ENCODE measurements around the gene ATP2B1. TPM values are rescaled to one million over a fixed set of nuclear protein-coding genes. Genes with fewer than 3 reads are reported as not detected.

ATP2B1 gene
- total and polyA plus RNA-seq, 2 donors (not counting 1 experiment from before 2014, with no cell fraction given) = 26.1 to 238 TPM

DNA sequence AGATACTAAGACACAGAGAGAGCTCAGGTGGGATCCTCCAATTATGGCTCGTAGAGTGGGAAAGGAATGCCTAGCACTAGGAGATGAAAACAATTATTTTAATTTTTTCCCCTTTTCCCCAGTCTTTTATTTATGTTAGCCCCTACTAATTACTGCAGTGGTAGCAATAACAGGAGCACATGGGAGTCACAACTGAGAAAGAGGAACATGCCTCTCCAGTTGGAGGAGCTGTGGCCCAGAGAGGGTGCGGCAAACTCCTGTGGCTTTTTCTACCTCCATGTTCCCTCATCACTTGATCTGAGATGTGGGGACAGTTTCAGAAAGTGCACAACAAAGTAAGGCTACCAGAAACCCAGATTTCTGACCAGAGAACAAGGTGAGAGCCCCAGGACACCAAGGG, 156.9 kb downstream of the ATP2B1 start:
- Histone ChIP-seq H3K4me1 (ENCODE audit: control insufficient read depth in 2 of 2, insufficient read depth in 2 of 2, low read length in 2 of 2) (no peaks in the 10 kb centered on the region), H3K27me3 (replicated peaks in 1 of 4; ENCODE audit: control extremely low read depth in 1 of 4, control insufficient read depth in 3 of 4, insufficient read depth in 4 of 4, low read length in 3 of 4) (no peaks in the 10 kb centered on the region), H3K9me3 (ENCODE audit: control extremely low read depth in 1 of 3, control insufficient read depth in 2 of 3, insufficient read depth in 1 of 3, low read length in 2 of 3) (no peaks in the 10 kb centered on the region), H3K9ac (ENCODE audit: low read length) (no peak overlapping the region), H3K36me3 (replicated peaks in 1 of 2; ENCODE audit: control extremely low read depth in 1 of 2, control insufficient read depth in 1 of 2, extremely low read depth in 1 of 2, insufficient read depth in 2 of 2, low read length in 1 of 2) (no peaks in the 10 kb centered on the region), H3K27ac (ENCODE audit: low read length in 2 of 2) (no peak overlapping the region), H3K79me2 (ENCODE audit: control insufficient read depth, insufficient read depth, low read length) (no peaks in the 10 kb centered on the region), H3K4me2 (replicated peaks; ENCODE audit: low read depth, low read length, poor library complexity, severe bottlenecking) (no peak overlapping the region), H2AFZ (ENCODE audit: insufficient read depth, low read depth, low read length, poor library complexity, severe bottlenecking) (no peak overlapping the region), H3K4me3 (ENCODE audit: control extremely low read depth in 1 of 5, extremely low read depth in 1 of 5, insufficient read depth in 1 of 5, low read depth in 2 of 5, low read length in 4 of 5) (no peak overlapping the region), H4K20me1 (ENCODE audit: control insufficient read depth, insufficient read depth, low read length, poor library complexity, severe bottlenecking) (no peaks in the 10 kb centered on the region)
- intact Hi-C loops (cut with micrococcal nuclease) = no loop called here
- Mint-ChIP-seq H3K27me3 (peaks cover 4% of the 10 kb centered on the region), H3K4me1 (no peaks in the 10 kb centered on the region), H3K27ac (no peak overlapping the region), H3K9me3 (ENCODE audit: insufficient read depth) (no peaks in the 10 kb centered on the region), H3K4me3 (no peak overlapping the region)
- DNase-seq (no peak), ATAC-seq (ENCODE audit: low read depth) (no peak)
- ChIA-PET CTCF (interaction anchor here (0.7 to 2.1 kb wide), 3 partner anchors 8 to 549 kb away, joined by 3 to 9 read pairs (median 3); no protein-coding TSS in a partner anchor), POLR2A (no interaction called here)
- TF ChIP-seq, protein P1, sequence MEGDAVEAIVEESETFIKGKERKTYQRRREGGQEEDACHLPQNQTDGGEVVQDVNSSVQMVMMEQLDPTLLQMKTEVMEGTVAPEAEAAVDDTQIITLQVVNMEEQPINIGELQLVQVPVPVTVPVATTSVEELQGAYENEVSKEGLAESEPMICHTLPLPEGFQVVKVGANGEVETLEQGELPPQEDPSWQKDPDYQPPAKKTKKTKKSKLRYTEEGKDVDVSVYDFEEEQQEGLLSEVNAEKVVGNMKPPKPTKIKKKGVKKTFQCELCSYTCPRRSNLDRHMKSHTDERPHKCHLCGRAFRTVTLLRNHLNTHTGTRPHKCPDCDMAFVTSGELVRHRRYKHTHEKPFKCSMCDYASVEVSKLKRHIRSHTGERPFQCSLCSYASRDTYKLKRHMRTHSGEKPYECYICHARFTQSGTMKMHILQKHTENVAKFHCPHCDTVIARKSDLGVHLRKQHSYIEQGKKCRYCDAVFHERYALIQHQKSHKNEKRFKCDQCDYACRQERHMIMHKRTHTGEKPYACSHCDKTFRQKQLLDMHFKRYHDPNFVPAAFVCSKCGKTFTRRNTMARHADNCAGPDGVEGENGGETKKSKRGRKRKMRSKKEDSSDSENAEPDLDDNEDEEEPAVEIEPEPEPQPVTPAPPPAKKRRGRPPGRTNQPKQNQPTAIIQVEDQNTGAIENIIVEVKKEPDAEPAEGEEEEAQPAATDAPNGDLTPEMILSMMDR (IDR thresholded peaks at IDR 0.05) = no peak
- TF ChIP-seq EZH2 (IDR thresholded peaks at IDR 0.05; ENCODE audit: borderline replicate concordance, insufficient read depth, low read depth, low read length, poor library complexity, severe bottlenecking) = no peak
- WGBS (ENCODE audit: insufficient coverage) = no CpG with 5 or more reads among the region's 2 CpGs

DNA sequence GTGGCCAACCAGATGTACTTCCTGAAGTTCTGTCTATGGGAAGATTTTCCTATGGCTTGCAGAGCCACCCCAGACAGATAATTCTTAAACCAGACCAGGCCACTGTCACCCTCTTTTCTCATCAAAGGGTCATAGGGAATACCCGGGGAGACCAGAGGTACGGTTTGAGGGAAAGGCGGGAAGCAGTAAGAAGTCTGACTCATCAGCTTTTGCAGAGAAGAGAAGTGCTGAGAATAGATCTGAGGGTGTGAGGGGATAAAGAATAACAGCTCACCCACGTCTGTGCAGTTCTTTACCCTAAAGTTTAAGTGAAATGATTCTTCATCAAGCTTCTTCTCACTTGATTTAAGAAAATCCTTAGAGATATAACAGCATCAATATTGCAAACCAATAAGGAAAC, 161.5 kb downstream of the ATP2B1 start:
- Histone ChIP-seq H3K27ac (ENCODE audit: low read length in 2 of 2) (no peak overlapping the region), H3K4me3 (ENCODE audit: control extremely low read depth in 1 of 5, extremely low read depth in 1 of 5, insufficient read depth in 1 of 5, low read depth in 2 of 5, low read length in 4 of 5) (no peak overlapping the region), H2AFZ (ENCODE audit: insufficient read depth, low read depth, low read length, poor library complexity, severe bottlenecking) (no peak overlapping the region), H3K9me3 (ENCODE audit: control extremely low read depth in 1 of 3, control insufficient read depth in 2 of 3, insufficient read depth in 1 of 3, low read length in 2 of 3) (no peaks in the 10 kb centered on the region), H3K4me2 (replicated peaks; ENCODE audit: low read depth, low read length, poor library complexity, severe bottlenecking) (no peak overlapping the region), H3K27me3 (replicated peaks in 1 of 4; ENCODE audit: control extremely low read depth in 1 of 4, control insufficient read depth in 3 of 4, insufficient read depth in 4 of 4, low read length in 3 of 4) (no peaks in the 10 kb centered on the region), H3K36me3 (replicated peaks in 1 of 2; ENCODE audit: control extremely low read depth in 1 of 2, control insufficient read depth in 1 of 2, extremely low read depth in 1 of 2, insufficient read depth in 2 of 2, low read length in 1 of 2) (no peaks in the 10 kb centered on the region), H3K79me2 (ENCODE audit: control insufficient read depth, insufficient read depth, low read length) (no peaks in the 10 kb centered on the region), H3K4me1 (ENCODE audit: control insufficient read depth in 2 of 2, insufficient read depth in 2 of 2, low read length in 2 of 2) (peaks cover 0 to 11% of the 10 kb centered on the region in 2 donors), H3K9ac (ENCODE audit: low read length) (no peak overlapping the region), H4K20me1 (ENCODE audit: control insufficient read depth, insufficient read depth, low read length, poor library complexity, severe bottlenecking) (no peaks in the 10 kb centered on the region)
- Mint-ChIP-seq H3K4me3 (no peak overlapping the region), H3K4me1 (peaks cover 15% of the 10 kb centered on the region), H3K9me3 (ENCODE audit: insufficient read depth) (no peaks in the 10 kb centered on the region), H3K27me3 (no peaks in the 10 kb centered on the region), H3K27ac (no peak overlapping the region)
- no peak for TF ChIP-seq EZH2 (IDR thresholded peaks at IDR 0.05; ENCODE audit: borderline replicate concordance, insufficient read depth, low read depth, low read length, poor library complexity, severe bottlenecking)
- DNase-seq (no peak), ATAC-seq (ENCODE audit: low read depth) (no peak)
- CTCF ChIA-PET = interaction anchor here (0.8 to 1.9 kb wide), 4 partner anchors 12 to 617 kb away, joined by 3 to 6 read pairs (median 4); no protein-coding TSS in a partner anchor
- intact Hi-C loops (cut with micrococcal nuclease) = loop anchor here (10.0 kb wide), 1 partner anchor 788 kb away; no protein-coding TSS in a partner anchor
- WGBS (ENCODE audit: insufficient coverage) = 90% methylated on average over 2 of the region's 4 CpGs
- POLR2A ChIA-PET = no interaction called here
